Smooth muscle cell (in vitro differentiated cells): ENCODE results near the gene RTL3. TPM values are rescaled to one million over a fixed set of nuclear protein-coding genes. Genes with fewer than 3 reads are reported as not detected.

Experiments used
- DNase-seq: peaks from one replicate; lab custom pipeline; 2025; ENCODE audit not compliant: unreplicated experiment; lab: John Stamatoyannopoulos, UW
- H2AFZ ChIP-seq: fragments of 200-600 bp; sonication (generic); 2 replicates; pipeline ENCODE4 v1.6.0; 2016; ENCODE audit warnings: antibody characterized with exemption, low read depth, mild to moderate bottlenecking
- H3F3A ChIP-seq: fragments of 200-600 bp; sonication (generic); 2 replicates; pipeline ENCODE4 v1.6.0; 2017; ENCODE audit warnings: antibody characterized with exemption, low read depth
- H3K27ac ChIP-seq: fragments of 200-600 bp; sonication (generic); 2 replicates; pipeline ENCODE4 v1.5.1; 2016; ENCODE audit warnings: low read depth, mild to moderate bottlenecking
- H3K27me3 ChIP-seq: fragments of 200-600 bp; sonication (generic); 2 replicates; pipeline ENCODE4 v1.6.1; 2016; ENCODE audit warnings: low read depth, mild to moderate bottlenecking
- H3K36me3 ChIP-seq: fragments of 200-600 bp; sonication (generic); 2 replicates; pipeline ENCODE4 v1.5.1; 2016; ENCODE audit warnings: low read depth
- H3K4me1 ChIP-seq: fragments of 200-600 bp; sonication (generic); 2 replicates; pipeline ENCODE4 v1.5.1; 2016; ENCODE audit warnings: low read depth
- H3K4me2 ChIP-seq: fragments of 200-600 bp; sonication (generic); 2 replicates; pipeline ENCODE4 v1.6.0; 2016; ENCODE audit warnings: mild to moderate bottlenecking
- H3K4me3 ChIP-seq: fragments of 200-600 bp; sonication (generic); 2 replicates; pipeline ENCODE4 v1.5.1; 2016; ENCODE audit warnings: mild to moderate bottlenecking
- H3K79me2 ChIP-seq: fragments of 200-600 bp; sonication (generic); 2 replicates; pipeline ENCODE4 v1.6.0; 2016; ENCODE audit warnings: low read depth, mild to moderate bottlenecking
- H3K9ac ChIP-seq: fragments of 200-600 bp; sonication (generic); 2 replicates; pipeline ENCODE4 v1.6.0; 2016; ENCODE audit warnings: low read depth
- H3K9me3 ChIP-seq: fragments of 200-600 bp; sonication (generic); replicated peaks from 2 replicates; pipeline ENCODE4 v1.5.1; 2016; ENCODE audit warnings: low read depth
- H4K20me1 ChIP-seq: fragments of 200-600 bp; sonication (generic); 2 replicates; pipeline ENCODE4 v1.6.0; 2016; ENCODE audit warnings: low read depth
- WGBS: methylation state at CpG from one replicate; pipeline ENCODE4 v1.1.7; 2016; ENCODE audit warnings: low lambda C conversion rate; 5-methylcytosine and 5-hydroxymethylcytosine counted together
- polyA plus RNA-seq: library from polyadenylated mRNA; unstranded; fragments of >200 nt; fragmentation: Nextera tagmentation; extraction: Ambion mirVana; gene quantifications from 2 replicates; pipeline ENCODE4 v1.2.1, GENCODE V29; 2016
- total RNA-seq: library from RNA; depleted of rRNA; stranded (reverse); fragments of >200 nt; gene quantifications from 2 replicates; pipeline ENCODE4 v1.2.3, GENCODE V29; 2014
- TF ChIP-seq, protein P1 (sequence below): fragments of 200-600 bp; sonication (generic); IDR thresholded peaks from 2 replicates; pipeline ENCODE4 v1.5.1; 2017; ENCODE audit warnings: borderline replicate concordance, mild to moderate bottlenecking, antibody characterized with exemption; ENCODE audit not compliant: insufficient read depth, poor library complexity, severe bottlenecking

The RTL3 gene
- total and polyA plus RNA-seq, 2 experiments from 2014 or later, result not detected

GRCh38 chrX:78687586-78687985 is 28.5 kb upstream of the RTL3 start:
- H3K9me3 ChIP-seq, result no peaks in the 10 kb centered on the region
- no peaks in the 10 kb centered on the region for H3K36me3 ChIP-seq
- H3F3A ChIP-seq, result no peaks in the 10 kb centered on the region
- no peaks in the 10 kb centered on the region for H3K27me3 ChIP-seq
- TF ChIP-seq, protein P1, sequence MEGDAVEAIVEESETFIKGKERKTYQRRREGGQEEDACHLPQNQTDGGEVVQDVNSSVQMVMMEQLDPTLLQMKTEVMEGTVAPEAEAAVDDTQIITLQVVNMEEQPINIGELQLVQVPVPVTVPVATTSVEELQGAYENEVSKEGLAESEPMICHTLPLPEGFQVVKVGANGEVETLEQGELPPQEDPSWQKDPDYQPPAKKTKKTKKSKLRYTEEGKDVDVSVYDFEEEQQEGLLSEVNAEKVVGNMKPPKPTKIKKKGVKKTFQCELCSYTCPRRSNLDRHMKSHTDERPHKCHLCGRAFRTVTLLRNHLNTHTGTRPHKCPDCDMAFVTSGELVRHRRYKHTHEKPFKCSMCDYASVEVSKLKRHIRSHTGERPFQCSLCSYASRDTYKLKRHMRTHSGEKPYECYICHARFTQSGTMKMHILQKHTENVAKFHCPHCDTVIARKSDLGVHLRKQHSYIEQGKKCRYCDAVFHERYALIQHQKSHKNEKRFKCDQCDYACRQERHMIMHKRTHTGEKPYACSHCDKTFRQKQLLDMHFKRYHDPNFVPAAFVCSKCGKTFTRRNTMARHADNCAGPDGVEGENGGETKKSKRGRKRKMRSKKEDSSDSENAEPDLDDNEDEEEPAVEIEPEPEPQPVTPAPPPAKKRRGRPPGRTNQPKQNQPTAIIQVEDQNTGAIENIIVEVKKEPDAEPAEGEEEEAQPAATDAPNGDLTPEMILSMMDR, result no peak
- no peak overlapping the region for H3K4me2 ChIP-seq
- DNase-seq, result no peak
- H2AFZ ChIP-seq, result no peak overlapping the region
- H3K4me1 ChIP-seq, result no peaks in the 10 kb centered on the region
- H3K4me3 ChIP-seq, result no peak overlapping the region
- WGBS, result 89% methylated on average over 2 of the region's 2 CpGs
- H3K27ac ChIP-seq, result no peak overlapping the region
- no peak overlapping the region for H3K9ac ChIP-seq
- H3K79me2 ChIP-seq, result no peaks in the 10 kb centered on the region
- H4K20me1 ChIP-seq, result no peaks in the 10 kb centered on the region

DNA sequence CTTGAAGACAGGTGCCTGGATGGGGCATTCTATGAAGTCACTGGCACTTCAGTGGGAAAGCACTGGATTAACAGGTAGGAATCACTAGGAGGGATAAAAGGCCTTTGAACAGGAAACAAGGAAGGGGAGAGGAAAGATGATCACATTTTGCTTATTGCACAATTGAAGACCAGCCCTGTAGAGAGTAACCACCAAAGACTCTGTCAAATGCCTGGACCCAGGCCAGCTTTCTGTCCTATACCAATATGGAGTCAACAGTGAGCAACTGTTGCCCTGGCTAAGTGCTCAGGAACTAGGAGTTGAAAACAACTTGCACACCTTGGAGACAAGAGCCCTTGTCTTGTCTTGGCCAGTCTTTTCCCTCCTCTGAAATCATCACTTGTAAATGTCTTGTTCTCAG is 14.1 kb upstream of the RTL3 start:
- H3F3A ChIP-seq, result no peaks in the 10 kb centered on the region
- H3K4me1 ChIP-seq, result no peaks in the 10 kb centered on the region
- no peaks in the 10 kb centered on the region for H3K27me3 ChIP-seq
- no peaks in the 10 kb centered on the region for H3K36me3 ChIP-seq
- no peak overlapping the region for H3K9ac ChIP-seq
- H3K9me3 ChIP-seq, result no peaks in the 10 kb centered on the region
- no peak overlapping the region for H2AFZ ChIP-seq
- DNase-seq, result no peak
- H3K27ac ChIP-seq, result no peak overlapping the region
- TF ChIP-seq, protein P1, result no peak
- no peak overlapping the region for H3K4me2 ChIP-seq
- H4K20me1 ChIP-seq, result no peaks in the 10 kb centered on the region
- H3K79me2 ChIP-seq, result no peaks in the 10 kb centered on the region
- no peak overlapping the region for H3K4me3 ChIP-seq

DNA sequence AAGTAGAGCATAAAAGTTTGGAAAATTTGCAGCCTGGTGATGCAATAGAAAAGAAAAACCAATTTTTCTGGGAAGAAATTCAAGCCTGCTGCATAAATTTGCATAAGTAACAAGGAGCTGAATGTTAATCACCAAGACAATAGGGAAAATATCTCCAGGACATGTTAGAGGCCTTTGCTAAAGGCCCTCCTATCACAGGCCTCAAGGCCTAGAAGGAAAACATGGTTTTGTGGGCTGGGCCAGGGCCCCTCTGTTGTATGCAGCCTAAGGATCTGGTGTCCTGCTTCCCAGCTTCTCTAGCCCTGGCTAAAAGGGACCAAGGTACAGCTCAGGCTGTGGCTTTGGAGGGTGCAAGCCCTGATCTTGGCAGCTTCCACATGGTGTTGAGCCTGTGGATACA is 6.2 kb upstream of the RTL3 start:
- Histone ChIP-seq H4K20me1 (no peaks in the 10 kb centered on the region), H3K27ac (no peak overlapping the region), H3K4me3 (no peak overlapping the region), H3K79me2 (no peaks in the 10 kb centered on the region), H3K36me3 (no peaks in the 10 kb centered on the region), H3K4me2 (no peak overlapping the region), H3K4me1 (no peaks in the 10 kb centered on the region), H3K27me3 (no peaks in the 10 kb centered on the region), H3F3A (no peaks in the 10 kb centered on the region), H3K9me3 (peaks cover 3% of the 10 kb centered on the region), H3K9ac (no peak overlapping the region), H2AFZ (no peak overlapping the region)
- TF ChIP-seq, protein P1, result no peak
- no peak for DNase-seq

GRCh38 chrX:78661836-78662235 is 2.7 kb upstream of the RTL3 start:
- TF ChIP-seq, protein P1, result no peak
- Histone ChIP-seq H3K36me3 (no peaks in the 10 kb centered on the region), H3K4me1 (no peaks in the 10 kb centered on the region), H3K27ac (no peak overlapping the region), H3K9me3 (peaks cover 3% of the 10 kb centered on the region), H3K4me3 (no peak overlapping the region), H3K79me2 (no peaks in the 10 kb centered on the region), H3K4me2 (no peak overlapping the region), H3K27me3 (no peaks in the 10 kb centered on the region), H2AFZ (no peak overlapping the region), H3K9ac (no peak overlapping the region), H3F3A (no peaks in the 10 kb centered on the region), H4K20me1 (no peaks in the 10 kb centered on the region)
- 86% methylated on average over 3 of the region's 3 CpGs for WGBS
- DNase-seq, result no peak
